Epithelial cell of prostate (primary cell): Measurements from ENCODE around the gene BOD1L2.

Experiments
- DNase-seq: peaks from one replicate; pipeline ENCODE4 v3.0.0-alpha.2; 2011; ENCODE audit warnings: low read depth, low spot score
- H3K27ac ChIP-seq: fragments of 450-650 bp; 2 replicates; pipeline ENCODE4 v1.5.1; 2017; ENCODE audit warnings: mild to moderate bottlenecking

Gene BOD1L2

GRCh38 chr18:57146956-57147636 lies at the start of gene BOD1L2:
BOD1L2 (plus strand) TSS chr18:57147087; CDS start chr18:57147313, 226 bp downstream.
- no peak within 1 kb of the TSS for H3K27ac ChIP-seq
- DNase-seq, result no peak

- no peak overlapping the region for H3K27ac ChIP-seq
- no peak for DNase-seq
Measured at GRCh38 chr18:57107140-57107832, 39.6 kb upstream of the BOD1L2 start.

GRCh38 chr18:57110290-57110689 lies 36.6 kb upstream of the BOD1L2 start:
- no peak for DNase-seq
- no peak overlapping the region for H3K27ac ChIP-seq

GRCh38 chr18:57113799-57114420 lies 33.0 kb upstream of the BOD1L2 start:
- DNase-seq, result no peak

GRCh38 chr18:57116598-57117132 lies 30.2 kb upstream of the BOD1L2 start:
- DNase-seq, result no peak
- H3K27ac ChIP-seq, result no peak overlapping the region

More at GRCh38 chr18:57113799-57114420, 33.0 kb upstream of the BOD1L2 start:
- no peak overlapping the region for H3K27ac ChIP-seq

GRCh38 chr18:57121542-57122112 lies 25.3 kb upstream of the BOD1L2 start:
- no peak for DNase-seq
- no peak overlapping the region for H3K27ac ChIP-seq

- DNase-seq, result no peak
- no peak overlapping the region for H3K27ac ChIP-seq
Measured at GRCh38 chr18:57122936-57123510, 23.9 kb upstream of the BOD1L2 start.

GRCh38 chr18:57125627-57126026 lies 21.3 kb upstream of the BOD1L2 start:
- no peak overlapping the region for H3K27ac ChIP-seq
- DNase-seq, result no peak

- no peak for DNase-seq
- no peak overlapping the region for H3K27ac ChIP-seq
Measured at GRCh38 chr18:57128220-57128932, 18.5 kb upstream of the BOD1L2 start.

GRCh38 chr18:57131101-57131500 lies 15.8 kb upstream of the BOD1L2 start:
- no peak overlapping the region for H3K27ac ChIP-seq
- no peak for DNase-seq

- no peak for DNase-seq
- H3K27ac ChIP-seq, result no peak overlapping the region
Measured at GRCh38 chr18:57131782-57132181, 15.1 kb upstream of the BOD1L2 start.

- H3K27ac ChIP-seq, result no peak overlapping the region
- DNase-seq, result no peak
Measured at GRCh38 chr18:57134618-57135135, 12.2 kb upstream of the BOD1L2 start.

- no peak for DNase-seq
- no peak overlapping the region for H3K27ac ChIP-seq
Measured at GRCh38 chr18:57135699-57136098, 11.2 kb upstream of the BOD1L2 start.

GRCh38 chr18:57137847-57138246 lies 9.0 kb upstream of the BOD1L2 start:
- DNase-seq, result no peak
- no peak overlapping the region for H3K27ac ChIP-seq

- peak; percentile 34 for DNase-seq
- no peak overlapping the region for H3K27ac ChIP-seq
Measured at GRCh38 chr18:57141208-57142129, 5.4 kb upstream of the BOD1L2 start.

GRCh38 chr18:57142324-57142723 lies 4.6 kb upstream of the BOD1L2 start:
- DNase-seq, result no peak

GRCh38 chr18:57143265-57143664 lies 3.6 kb upstream of the BOD1L2 start:
- H3K27ac ChIP-seq, result no peak overlapping the region
- DNase-seq, result no peak

More at GRCh38 chr18:57142324-57142723, 4.6 kb upstream of the BOD1L2 start:
- no peak overlapping the region for H3K27ac ChIP-seq

GRCh38 chr18:57148263-57148662 lies 1.4 kb downstream of the BOD1L2 start:
- no peak for DNase-seq

More at GRCh38 chr18:57148263-57148662, 1.4 kb downstream of the BOD1L2 start:
- H3K27ac ChIP-seq, result no peak overlapping the region
